Activated T-helper 1 cell treated with anti-CD3 and anti-CD28 coated beads, Interleukin-12 subunit alpha, Interleukin-12 subunit beta, Interleukin-2, Interleukin-4 antibody, amounts not matched to agents 30 ng/mL and 10 ng/mL and 1 ng/mL, durations not matched to agents 14 hours and 24 hours and 36 hours (primary cell): ENCODE data around the gene APBA1. TPM values are rescaled to one million over a fixed set of nuclear protein-coding genes. Genes with fewer than 3 reads are reported as not detected.

Experiments used
- DNase-seq: peaks from one replicate; pipeline ENCODE4 v3.0.0; 2021; ENCODE audit warnings: low spot score
- H3K27ac Mint-ChIP-seq: one replicate; pipeline ENCODE4 v1.8.0; 2021; ENCODE audit warnings: mild to moderate bottlenecking, mixed read lengths
- H3K27me3 Mint-ChIP-seq: one replicate; pipeline ENCODE4 v1.8.0; 2022; ENCODE audit warnings: mild to moderate bottlenecking, moderate library complexity, mixed read lengths; ENCODE audit not compliant: insufficient read depth
- H3K36me3 Mint-ChIP-seq: one replicate; pipeline ENCODE4 v1.8.0; 2021; ENCODE audit warnings: low read depth, mixed read lengths
- H3K4me1 Mint-ChIP-seq: one replicate; pipeline ENCODE4 v1.8.0; 2021; ENCODE audit warnings: low read depth, mixed read lengths
- H3K4me3 Mint-ChIP-seq: one replicate; pipeline ENCODE4 v1.8.0; 2021; ENCODE audit warnings: mild to moderate bottlenecking, moderate library complexity, mixed read lengths
- H3K9me3 Mint-ChIP-seq: one replicate; pipeline ENCODE4 v1.8.0; 2021; ENCODE audit warnings: mixed read lengths
- intact Hi-C: fragments of 100-400 bp; cut with micrococcal nuclease; formaldehyde crosslinking; loops from one replicate; pipeline ENCODE4 v1.15.1; 2024
- total RNA-seq: library from RNA; stranded (reverse); gene quantifications from 2 replicates; pipeline ENCODE4 v1.2.3, GENCODE V29; 2022

The APBA1 gene
- total RNA-seq, 1 donor from 2014 or later, result 3.5 TPM

GRCh38 chr9:69494763-69495162 lies 177.4 kb downstream of the APBA1 start:
- intact Hi-C loops, result no loop called here
- Mint-ChIP-seq H3K36me3 (no peaks in the 10 kb centered on the region), H3K4me3 (no peak overlapping the region), H3K27ac (no peak overlapping the region), H3K27me3 (no peaks in the 10 kb centered on the region), H3K9me3 (no peaks in the 10 kb centered on the region), H3K4me1 (peaks cover 37% of the 10 kb centered on the region)
- DNase-seq, result no peak

DNA sequence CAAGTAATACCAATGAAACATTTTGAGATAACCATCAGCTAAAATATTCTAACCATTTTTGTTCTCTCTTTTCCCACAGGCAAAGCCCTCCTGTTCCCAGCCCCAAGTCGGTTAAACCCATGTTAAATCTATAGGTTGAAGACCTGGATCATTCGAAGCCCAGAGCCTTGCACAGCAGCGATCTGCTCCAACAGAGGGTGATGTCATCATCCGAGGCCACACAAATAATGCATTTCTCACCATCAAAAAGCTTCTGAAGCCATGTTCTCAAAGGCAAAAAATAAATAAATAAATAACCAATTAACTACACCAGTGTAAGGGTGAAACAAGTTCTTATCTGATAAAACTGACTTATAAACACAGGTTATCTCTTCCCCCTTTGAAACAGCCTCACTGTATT lies 178.0 kb downstream of the APBA1 start:
- Mint-ChIP-seq H3K36me3 (no peaks in the 10 kb centered on the region), H3K27ac (no peak overlapping the region), H3K9me3 (no peaks in the 10 kb centered on the region), H3K27me3 (no peaks in the 10 kb centered on the region), H3K4me3 (no peak overlapping the region), H3K4me1 (peaks cover 37% of the 10 kb centered on the region)
- DNase-seq, result no peak
- intact Hi-C loops, result no loop called here

DNA sequence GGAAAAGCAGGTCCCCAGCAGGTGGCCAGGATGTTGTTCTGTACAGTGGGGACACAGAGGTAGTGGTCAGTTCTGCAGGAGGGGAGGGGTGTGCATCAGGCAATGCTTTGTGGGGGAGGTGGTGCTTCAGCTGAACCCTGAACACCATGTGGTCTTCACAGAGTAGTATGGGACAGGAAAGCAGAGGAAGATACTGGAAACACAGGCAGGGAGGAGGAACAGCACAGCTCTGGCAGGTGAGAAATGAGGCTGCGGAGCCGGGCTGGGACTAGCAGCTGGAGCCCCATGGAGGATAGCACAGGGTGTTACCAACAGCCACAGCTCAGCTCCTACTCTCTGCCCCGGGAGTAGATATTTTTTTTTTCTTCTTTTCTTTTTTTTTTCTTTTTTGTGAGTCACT lies 185.7 kb downstream of the APBA1 start:
- peaks cover 4% of the 10 kb centered on the region for H3K36me3 Mint-ChIP-seq
- H3K27me3 Mint-ChIP-seq, result no peaks in the 10 kb centered on the region
- peaks cover 5% of the 10 kb centered on the region for H3K4me1 Mint-ChIP-seq
- no peak for DNase-seq
- intact Hi-C loops, result no loop called here
- no peak overlapping the region for H3K27ac Mint-ChIP-seq
- H3K9me3 Mint-ChIP-seq, result no peaks in the 10 kb centered on the region
- H3K4me3 Mint-ChIP-seq, result no peak overlapping the region

- Mint-ChIP-seq H3K9me3 (no peaks in the 10 kb centered on the region), H3K27me3 (no peaks in the 10 kb centered on the region), H3K4me3 (no peak overlapping the region), H3K36me3 (peaks cover 4% of the 10 kb centered on the region), H3K4me1 (peaks cover 5% of the 10 kb centered on the region), H3K27ac (no peak overlapping the region)
- intact Hi-C loops, result no loop called here
- DNase-seq, result no peak
These were observed 186.7 kb downstream of the APBA1 start for GRCh38 chr9:69485466-69485865.

GRCh38 chr9:69483886-69484422 lies 188.2 kb downstream of the APBA1 start:
- intact Hi-C loops, result no loop called here

DNA sequence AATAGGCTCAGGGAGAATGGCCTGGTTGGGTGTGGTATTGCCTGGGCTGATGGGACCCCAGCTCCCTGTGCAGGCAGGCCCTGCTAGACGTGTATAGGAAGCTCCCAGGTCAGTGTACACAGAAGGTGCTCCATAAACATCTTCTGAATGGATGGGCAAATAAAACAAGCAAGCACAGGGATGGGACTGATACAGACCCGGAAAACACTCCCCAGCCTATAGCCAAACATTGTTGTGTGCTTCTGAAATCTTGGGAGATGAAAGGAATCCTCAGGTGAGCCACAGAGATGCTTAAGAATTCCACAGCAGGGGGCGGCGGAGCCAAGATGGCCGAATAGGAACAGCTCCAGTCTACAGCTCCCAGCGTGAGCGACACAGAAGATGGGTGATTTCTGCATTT lies 195.4 kb downstream of the APBA1 start:
- peaks cover 38% of the 10 kb centered on the region for H3K4me1 Mint-ChIP-seq
- H3K27ac Mint-ChIP-seq, result peak overlapping the region; percentile 93
- no peaks in the 10 kb centered on the region for H3K9me3 Mint-ChIP-seq
- H3K27me3 Mint-ChIP-seq, result no peaks in the 10 kb centered on the region
- intact Hi-C loops, result no loop called here
- H3K36me3 Mint-ChIP-seq, result peaks cover 7% of the 10 kb centered on the region
- DNase-seq, result no peak
- H3K4me3 Mint-ChIP-seq, result no peak overlapping the region

More at GRCh38 chr9:69483886-69484422, 188.2 kb downstream of the APBA1 start:
- no peaks in the 10 kb centered on the region for H3K27me3 Mint-ChIP-seq
- H3K9me3 Mint-ChIP-seq, result no peaks in the 10 kb centered on the region
- DNase-seq, result no peak
- no peak overlapping the region for H3K27ac Mint-ChIP-seq
- no peak overlapping the region for H3K4me3 Mint-ChIP-seq
- H3K4me1 Mint-ChIP-seq, result peaks cover 5% of the 10 kb centered on the region
- peaks cover 2% of the 10 kb centered on the region for H3K36me3 Mint-ChIP-seq

GRCh38 chr9:69476016-69476415 lies 196.2 kb downstream of the APBA1 start:
- H3K4me1 Mint-ChIP-seq, result peaks cover 38% of the 10 kb centered on the region
- H3K27ac Mint-ChIP-seq, result peak overlapping the region; percentile 93
- no peaks in the 10 kb centered on the region for H3K9me3 Mint-ChIP-seq

GRCh38 chr9:69474821-69475220 lies 197.3 kb downstream of the APBA1 start:
- Mint-ChIP-seq H3K4me1 (peaks cover 38% of the 10 kb centered on the region), H3K27me3 (no peaks in the 10 kb centered on the region), H3K4me3 (peak overlapping the region; percentile 76), H3K27ac (peak overlapping the region; percentile 93), H3K36me3 (peaks cover 7% of the 10 kb centered on the region), H3K9me3 (no peaks in the 10 kb centered on the region)
- intact Hi-C loops, result loop anchor here (5.0 kb wide), 1 partner anchor 72 kb away; no protein-coding TSS in a partner anchor
- no peak for DNase-seq

More at GRCh38 chr9:69476016-69476415, 196.2 kb downstream of the APBA1 start:
- intact Hi-C loops, result no loop called here
- peak; percentile 28 for DNase-seq
- no peaks in the 10 kb centered on the region for H3K27me3 Mint-ChIP-seq
- peaks cover 7% of the 10 kb centered on the region for H3K36me3 Mint-ChIP-seq
- peak overlapping the region; percentile 71 for H3K4me3 Mint-ChIP-seq

DNA sequence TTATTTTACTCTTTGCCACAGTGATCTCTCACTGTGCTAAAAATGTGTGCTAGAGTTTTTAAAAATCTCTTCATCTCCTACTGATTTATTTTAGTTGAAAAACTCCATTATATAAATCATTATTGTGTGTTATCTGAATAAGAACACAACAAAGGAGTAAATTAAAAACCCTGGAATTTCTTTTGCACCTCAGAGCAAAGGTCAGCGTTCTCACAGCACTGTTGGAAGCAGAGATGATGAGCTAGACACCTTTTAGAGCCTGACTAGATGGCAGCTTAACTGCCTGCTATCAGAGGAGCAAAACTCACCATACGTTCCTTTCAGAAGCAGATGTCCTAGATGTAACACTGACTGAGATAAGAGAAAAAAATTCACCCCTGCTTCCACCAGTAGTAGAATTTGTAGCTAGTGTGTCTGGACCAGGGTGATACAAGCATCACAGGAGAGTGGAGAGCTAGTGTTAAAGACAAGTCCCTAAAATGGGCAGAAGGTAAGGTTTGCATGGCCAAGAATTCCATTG lies 200.0 kb downstream of the APBA1 start:
- DNase-seq, result no peak
- H3K27me3 Mint-ChIP-seq, result no peaks in the 10 kb centered on the region
- H3K4me3 Mint-ChIP-seq, result no peak overlapping the region
- H3K9me3 Mint-ChIP-seq, result no peaks in the 10 kb centered on the region
- peaks cover 38% of the 10 kb centered on the region for H3K4me1 Mint-ChIP-seq
- intact Hi-C loops, result loop anchor here (5.0 kb wide), 1 partner anchor 75 kb away; no protein-coding TSS in a partner anchor
- no peak overlapping the region for H3K27ac Mint-ChIP-seq
- H3K36me3 Mint-ChIP-seq, result peaks cover 7% of the 10 kb centered on the region

GRCh38 chr9:69471433-69471832 lies 200.7 kb downstream of the APBA1 start:
- no peak overlapping the region for H3K27ac Mint-ChIP-seq
- peaks cover 7% of the 10 kb centered on the region for H3K36me3 Mint-ChIP-seq
- intact Hi-C loops, result loop anchor here (5.0 kb wide), 1 partner anchor 76 kb away; no protein-coding TSS in a partner anchor
- H3K9me3 Mint-ChIP-seq, result no peaks in the 10 kb centered on the region
- H3K4me3 Mint-ChIP-seq, result no peak overlapping the region
- DNase-seq, result no peak
- H3K27me3 Mint-ChIP-seq, result no peaks in the 10 kb centered on the region
- peaks cover 36% of the 10 kb centered on the region for H3K4me1 Mint-ChIP-seq

DNA sequence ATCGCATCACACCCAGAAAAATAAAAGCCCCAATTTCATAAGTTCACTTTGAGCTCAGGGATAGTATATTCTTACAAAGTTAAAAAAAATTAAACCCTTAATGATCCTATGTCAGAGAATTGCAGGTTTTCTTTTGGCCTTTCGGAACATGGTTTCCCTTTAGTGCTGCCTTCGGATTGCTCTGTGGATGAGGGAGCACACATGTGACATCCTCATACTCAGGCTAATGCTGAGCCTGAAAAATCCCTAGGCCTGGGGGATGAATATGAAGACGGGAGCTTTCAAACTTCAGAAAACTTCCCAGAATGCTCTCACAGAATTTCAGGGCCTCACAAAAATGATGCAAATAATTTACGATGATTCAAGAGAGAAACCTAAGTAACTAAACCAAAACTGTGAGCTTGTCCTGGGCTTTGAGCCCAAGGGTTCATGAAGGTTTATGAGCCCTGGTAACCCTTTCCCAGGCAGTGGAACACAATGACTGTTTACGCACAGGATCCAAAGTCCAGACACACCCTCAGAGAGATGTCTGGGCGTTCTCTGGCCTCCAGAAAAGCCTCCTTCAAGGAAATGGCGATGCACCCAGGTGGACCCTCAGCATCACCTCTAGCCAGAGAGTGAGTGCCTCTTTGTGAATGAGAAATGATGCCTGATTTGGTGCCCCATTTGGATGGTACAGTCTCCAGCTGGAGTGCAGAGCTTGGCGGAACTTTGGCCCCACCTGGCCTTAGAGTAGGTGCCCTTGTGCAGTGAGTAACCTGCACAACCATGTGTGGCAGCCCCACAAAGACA lies 201.8 kb downstream of the APBA1 start:
- peaks cover 5% of the 10 kb centered on the region for H3K36me3 Mint-ChIP-seq
- intact Hi-C loops, result loop anchor here (5.0 kb wide), 1 partner anchor 77 kb away; no protein-coding TSS in a partner anchor
- peaks cover 25% of the 10 kb centered on the region for H3K4me1 Mint-ChIP-seq
- no peak overlapping the region for H3K4me3 Mint-ChIP-seq
- no peaks in the 10 kb centered on the region for H3K27me3 Mint-ChIP-seq
- no peak overlapping the region for H3K27ac Mint-ChIP-seq
- no peak for DNase-seq
- no peaks in the 10 kb centered on the region for H3K9me3 Mint-ChIP-seq

GRCh38 chr9:69469136-69469535 lies 203.0 kb downstream of the APBA1 start:
- H3K4me1 Mint-ChIP-seq, result peaks cover 13% of the 10 kb centered on the region
- no peaks in the 10 kb centered on the region for H3K27me3 Mint-ChIP-seq
- intact Hi-C loops, result no loop called here
- H3K36me3 Mint-ChIP-seq, result peaks cover 5% of the 10 kb centered on the region
- no peak overlapping the region for H3K4me3 Mint-ChIP-seq
- no peaks in the 10 kb centered on the region for H3K9me3 Mint-ChIP-seq
- no peak overlapping the region for H3K27ac Mint-ChIP-seq
- no peak for DNase-seq

DNA sequence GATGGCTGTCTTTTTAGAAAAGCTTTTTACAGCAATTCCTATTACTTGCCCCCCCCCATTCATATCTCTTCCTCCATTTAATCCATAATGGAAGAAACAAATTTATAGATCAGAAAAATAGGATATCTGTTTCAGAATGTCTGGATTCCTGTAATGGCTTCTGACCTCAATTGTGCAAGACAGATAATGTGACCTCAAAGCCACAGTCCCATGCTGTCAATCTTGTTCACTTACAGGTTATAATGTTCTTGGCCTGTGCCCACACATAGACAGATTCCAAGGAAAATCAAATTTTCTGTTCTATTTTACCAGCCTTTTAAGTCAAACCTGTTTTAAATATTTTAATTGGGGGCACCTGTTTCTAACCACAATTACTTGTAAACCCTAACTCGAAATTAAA lies 203.8 kb downstream of the APBA1 start:
- Mint-ChIP-seq H3K36me3 (peaks cover 5% of the 10 kb centered on the region), H3K9me3 (no peaks in the 10 kb centered on the region), H3K4me1 (peaks cover 9% of the 10 kb centered on the region), H3K4me3 (no peak overlapping the region), H3K27ac (no peak overlapping the region), H3K27me3 (no peaks in the 10 kb centered on the region)
- intact Hi-C loops, result no loop called here
- DNase-seq, result no peak
